HCT116 (cell line): ENCODE data around the gene ARL2BP. TPM values are rescaled to one million over a fixed set of nuclear protein-coding genes. Genes with fewer than 3 reads are reported as not detected.

Experiments
- ATAC-seq: fragments of 200-7000 bp; cut with Tn5 transposase; 2 replicates; pipeline ENCODE4 v1.9.1; 2020; ENCODE audit warnings: mild to moderate bottlenecking, moderate library complexity
- BruUV-seq: library from RNA; stranded (reverse); fragments of 400-500 nt; replicated peaks from 2 replicates; lab custom pipeline; 2021; lab: Mats Ljungman, UMichigan
- CTCF ChIA-PET: fragments of 300-600 bp; sonication (Branson Sonifier 250); formaldehyde crosslinking; loops from one replicate; lab custom pipeline; 2021; ENCODE audit warnings: antibody characterized with exemption; lab: Charles Lee
- POLR2A ChIA-PET: fragments of 300-600, 350-600 bp; sonication (Branson Sonifier 250); formaldehyde crosslinking; loops from one replicate; lab custom pipeline; 2021; ENCODE audit warnings: antibody characterized with exemption; lab: Charles Lee
- RAD21 ChIA-PET, 2 experiments: fragments of 300-600 bp; sonication (Branson Sonifier 250); formaldehyde crosslinking; loops; one replicate each; lab custom pipeline; 2023; ENCODE audit warnings: low total read pairs in 2 of 2; ENCODE audit not compliant: uncharacterized antibody in 2 of 2, unreplicated experiment in 2 of 2, low non-redundant PET in 1 of 2; lab: Charles Lee
- DNase-seq: peaks from one replicate; pipeline ENCODE4 v3.0.0-alpha.2; 2010; ENCODE audit warnings: low read depth, low spot score
- H2AFZ ChIP-seq: fragments of 200-600 bp; shearing (Covaris generic), sonication (generic); 2 replicates; pipeline ENCODE4 v1.6.1; 2017; ENCODE audit warnings: low read depth, mixed run types, mixed read lengths, antibody characterized with exemption, low read length; ENCODE audit not compliant: poor library complexity, severe bottlenecking
- H3K27ac ChIP-seq: 2 replicates; pipeline ENCODE4 v1.5.1; 2012; ENCODE audit warnings: low read depth, low read length
- H3K27me3 ChIP-seq: fragments of 200-600 bp; sonication (generic); 2 replicates; pipeline ENCODE4 v1.6.1; 2016; ENCODE audit warnings: mixed run types, low read length, mixed read lengths; ENCODE audit not compliant: insufficient read depth
- H3K36me3 ChIP-seq, 2 experiments: fragments of 200-500 bp in 1 of 2; fragments of 200-600 bp in 1 of 2; sonication (Bioruptor generic) in 1 of 2; sonication (generic) in 1 of 2; 2 replicates each; pipeline versions ENCODE4 v1.5.1 to v1.6.1; 2014 to 2016; ENCODE audit warnings: low read length in 2 of 2, inconsistent platforms in 1 of 2, mixed read lengths in 1 of 2, mixed run types in 1 of 2; ENCODE audit not compliant: insufficient read depth in 2 of 2, control insufficient read depth in 1 of 2
- H3K4me1 ChIP-seq, 2 experiments: fragments of 200-600 bp in 1 of 2; sonication (generic) in 1 of 2; 2 replicates each; pipeline versions ENCODE4 v1.5.1 to v1.6.1; 2012 to 2017; ENCODE audit warnings: low read length in 2 of 2, inconsistent platforms in 1 of 2, mild to moderate bottlenecking in 1 of 2, mixed read lengths in 1 of 2, mixed run types in 1 of 2, moderate library complexity in 1 of 2; ENCODE audit not compliant: insufficient read depth in 2 of 2, control insufficient read depth in 1 of 2
- H3K4me2 ChIP-seq: fragments of 200-600 bp; sonication (generic); 2 replicates; pipeline ENCODE4 v1.6.1; 2017; ENCODE audit warnings: mixed run types, low read length, mixed read lengths
- H3K4me3 ChIP-seq, 2 experiments: fragments of 200-600 bp in 1 of 2; sonication (generic) in 1 of 2; replicated peaks in 1 of 2; 2 replicates each; pipeline ENCODE4 v1.5.1; 2011 to 2016; ENCODE audit warnings: low read length in 2 of 2, control low read depth in 1 of 2, low read depth in 1 of 2, mild to moderate bottlenecking in 1 of 2, mixed read lengths in 1 of 2, mixed run types in 1 of 2
- H3K79me2 ChIP-seq: fragments of 200-600 bp; sonication (generic); 2 replicates; pipeline ENCODE4 v1.6.1; 2017; ENCODE audit warnings: mild to moderate bottlenecking, mixed run types, low read length, moderate library complexity, mixed read lengths; ENCODE audit not compliant: insufficient read depth
- H3K9ac ChIP-seq: fragments of 200-600 bp; sonication (generic); 2 replicates; pipeline ENCODE4 v1.6.1; 2016; ENCODE audit warnings: low read length, mixed read lengths
- H3K9me2 ChIP-seq: fragments of 200-600 bp; sonication (generic), shearing (Covaris generic); 2 replicates; pipeline ENCODE4 v1.6.1; 2017; ENCODE audit warnings: mixed run types, mild to moderate bottlenecking, moderate library complexity; ENCODE audit not compliant: insufficient read depth
- H3K9me3 ChIP-seq, 2 experiments: fragments of 200-500 bp in 1 of 2; fragments of 200-600 bp in 1 of 2; sonication (Bioruptor generic) in 1 of 2; sonication (generic) in 1 of 2; 2 replicates each; pipeline ENCODE4 v1.6.1; 2014 to 2017; ENCODE audit warnings: low read length in 2 of 2, mixed read lengths in 2 of 2, inconsistent platforms in 1 of 2, low read depth in 1 of 2, mild to moderate bottlenecking in 1 of 2, mixed run types in 1 of 2, moderate library complexity in 1 of 2; ENCODE audit not compliant: control insufficient read depth in 1 of 2, insufficient read depth in 1 of 2
- H4K20me1 ChIP-seq: fragments of 200-600 bp; sonication (generic), shearing (Covaris generic); 2 replicates; pipeline ENCODE4 v1.6.1; 2017; ENCODE audit warnings: mixed run types, mild to moderate bottlenecking, moderate library complexity; ENCODE audit not compliant: insufficient read depth
- ELF1 ChIP-seq: IDR thresholded peaks from 2 replicates; pipeline ENCODE4 v1.6.1; 2012; ENCODE audit warnings: low read depth, borderline replicate concordance
- EZH2phosphoT487 ChIP-seq: fragments of 200-600 bp; IDR thresholded peaks from 2 replicates; pipeline ENCODE4 v1.6.1; 2018; ENCODE audit warnings: antibody characterized with exemption, borderline replicate concordance
- FOSL1 ChIP-seq: IDR thresholded peaks from 2 replicates; pipeline ENCODE4 v1.6.1; 2012; ENCODE audit warnings: low read depth
- POLR2A ChIP-seq: IDR thresholded peaks from 2 replicates; pipeline ENCODE4 v1.7.0; 2011; ENCODE audit warnings: borderline replicate concordance; ENCODE audit not compliant: insufficient read depth, insufficient read length; ENCODE audit errors: extremely low read depth
- POLR2AphosphoS5 ChIP-seq: IDR thresholded peaks from 2 replicates; pipeline ENCODE4 v1.6.1; 2011; ENCODE audit warnings: mild to moderate bottlenecking, low read depth, low read length, moderate library complexity
- SP1 ChIP-seq: IDR thresholded peaks from 2 replicates; pipeline ENCODE4 v1.6.1; 2012; ENCODE audit warnings: low read depth
- TCF7L2 ChIP-seq: IDR thresholded peaks from 2 replicates; pipeline ENCODE4 v1.7.0; 2011; ENCODE audit warnings: borderline replicate concordance, inconsistent platforms; ENCODE audit not compliant: insufficient read depth, insufficient read length; ENCODE audit errors: extremely low read depth
- YY1 ChIP-seq: IDR thresholded peaks from 2 replicates; pipeline ENCODE4 v1.6.1; 2011; ENCODE audit warnings: low read length, low read depth, moderate library complexity, mild to moderate bottlenecking; ENCODE audit not compliant: insufficient replicate concordance; ENCODE audit errors: extremely low read depth
- ZNF274 ChIP-seq: fragments of 200-500 bp; sonication (Bioruptor generic); IDR thresholded peaks from 2 replicates; pipeline ENCODE4 v1.6.1; 2014; ENCODE audit warnings: mild to moderate bottlenecking, low read depth, low read length, inconsistent platforms
- intact Hi-C: fragments of 100-400 bp; cut with micrococcal nuclease; formaldehyde crosslinking; loops from 2 replicates; pipeline ENCODE4 v1.10.0; 2022
- total RNA-seq: library from RNA; stranded (reverse); gene quantifications from one replicate; pipeline ENCODE4 v1.2.1, GENCODE V29; 2021; ENCODE audit not compliant: unreplicated experiment
- TF ChIP-seq, protein P1 (sequence below): IDR thresholded peaks from 2 replicates; pipeline ENCODE4 v1.6.1; 2012
- TF ChIP-seq, protein P2 (sequence below), 3 experiments: fragments of 200-600 bp in 1 of 3; sonication (generic) in 1 of 3; IDR thresholded peaks in 2 of 3; conservative IDR thresholded peaks in 1 of 3; 2 replicates each; pipeline ENCODE4 v1.5.1; 2012 to 2017; ENCODE audit warnings: low read depth in 2 of 3, low read length in 2 of 3, antibody characterized with exemption in 1 of 3, borderline replicate concordance in 1 of 3, control low read depth in 1 of 3, mild to moderate bottlenecking in 1 of 3, mixed read lengths in 1 of 3, mixed run types in 1 of 3, moderate library complexity in 1 of 3; ENCODE audit not compliant: insufficient read depth in 1 of 3
- TF ChIP-seq, protein P3 (sequence below): IDR thresholded peaks from 2 replicates; pipeline ENCODE4 v1.6.1; 2012

Gene ARL2BP
- total RNA-seq, 1 experiment from 2014 or later = 28.8 TPM

DNA sequence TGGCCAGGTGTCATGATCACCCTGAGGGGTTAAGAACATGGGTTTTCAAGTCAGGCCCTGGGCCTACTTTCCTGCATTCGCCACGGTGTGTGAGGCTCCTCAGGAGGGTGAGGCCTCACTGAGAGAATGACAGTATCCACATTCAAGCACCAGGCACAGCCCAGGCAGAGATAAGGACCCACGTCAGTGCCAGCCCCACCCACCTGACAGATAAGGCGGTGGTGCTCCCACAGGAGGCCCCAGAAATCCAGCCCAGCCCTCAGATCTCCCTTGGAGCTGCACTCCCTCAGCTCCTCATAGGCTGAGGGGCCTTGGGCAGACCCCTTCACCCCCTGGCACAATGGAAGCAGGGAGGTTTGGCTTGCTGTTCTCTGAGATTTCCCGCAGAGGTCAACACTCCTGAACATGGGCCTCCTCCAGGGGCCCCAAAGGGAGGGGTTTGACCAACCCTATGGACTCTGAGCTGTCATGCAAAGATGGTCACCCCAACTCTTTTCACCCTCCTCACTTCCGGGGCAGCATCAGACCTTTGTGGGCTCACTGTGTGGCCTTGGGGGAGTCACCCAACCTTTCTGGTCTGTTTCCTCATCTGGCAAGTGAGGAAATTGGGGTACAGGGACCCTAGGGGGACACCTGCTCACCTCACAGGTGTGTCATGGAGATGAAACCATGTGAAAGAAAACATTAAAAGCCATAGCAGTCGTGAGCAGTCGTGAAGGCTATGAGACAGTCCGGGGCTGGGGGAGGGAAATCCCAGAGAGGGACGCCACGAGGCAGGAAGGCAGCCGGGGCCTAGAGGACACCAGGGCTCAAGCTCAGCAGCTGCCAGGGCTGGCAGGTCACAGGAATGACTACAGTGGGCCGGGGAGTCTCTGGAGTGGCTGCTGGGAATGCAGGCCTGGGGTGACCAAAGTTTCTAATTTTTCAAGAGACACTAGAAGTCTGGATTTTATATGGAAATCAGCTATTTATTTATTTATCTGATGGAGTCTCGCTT is 24.0 kb downstream of the ARL2BP start:
- H3K9me3 ChIP-seq = no peaks in the 10 kb centered on the region
- peak; percentile 21; the same call in 1 of the 2 replicates for ATAC-seq
- H3K27ac ChIP-seq = no peak overlapping the region
- no peaks in the 10 kb centered on the region for H3K36me3 ChIP-seq
- no peak overlapping the region for H3K4me3 ChIP-seq
- no TSS peak for BruUV-seq
- ChIA-PET RAD21 (no interaction called here), CTCF (no interaction called here), POLR2A (no interaction called here)
- no peak overlapping the region for H2AFZ ChIP-seq
- H3K4me1 ChIP-seq = no peaks in the 10 kb centered on the region; a peak in 2 of 4 replicates
- H3K27me3 ChIP-seq = no peaks in the 10 kb centered on the region
- H3K4me2 ChIP-seq = no peak overlapping the region
- H3K9ac ChIP-seq = no peak overlapping the region
- DNase-seq = no peak
- H4K20me1 ChIP-seq = no peaks in the 10 kb centered on the region
- no peaks in the 10 kb centered on the region for H3K79me2 ChIP-seq
- intact Hi-C loops = no loop called here
- TF ChIP-seq POLR2A = no peak
- TF ChIP-seq, all 23 proteins: peak for 0
- no peaks in the 10 kb centered on the region for H3K9me2 ChIP-seq

DNA sequence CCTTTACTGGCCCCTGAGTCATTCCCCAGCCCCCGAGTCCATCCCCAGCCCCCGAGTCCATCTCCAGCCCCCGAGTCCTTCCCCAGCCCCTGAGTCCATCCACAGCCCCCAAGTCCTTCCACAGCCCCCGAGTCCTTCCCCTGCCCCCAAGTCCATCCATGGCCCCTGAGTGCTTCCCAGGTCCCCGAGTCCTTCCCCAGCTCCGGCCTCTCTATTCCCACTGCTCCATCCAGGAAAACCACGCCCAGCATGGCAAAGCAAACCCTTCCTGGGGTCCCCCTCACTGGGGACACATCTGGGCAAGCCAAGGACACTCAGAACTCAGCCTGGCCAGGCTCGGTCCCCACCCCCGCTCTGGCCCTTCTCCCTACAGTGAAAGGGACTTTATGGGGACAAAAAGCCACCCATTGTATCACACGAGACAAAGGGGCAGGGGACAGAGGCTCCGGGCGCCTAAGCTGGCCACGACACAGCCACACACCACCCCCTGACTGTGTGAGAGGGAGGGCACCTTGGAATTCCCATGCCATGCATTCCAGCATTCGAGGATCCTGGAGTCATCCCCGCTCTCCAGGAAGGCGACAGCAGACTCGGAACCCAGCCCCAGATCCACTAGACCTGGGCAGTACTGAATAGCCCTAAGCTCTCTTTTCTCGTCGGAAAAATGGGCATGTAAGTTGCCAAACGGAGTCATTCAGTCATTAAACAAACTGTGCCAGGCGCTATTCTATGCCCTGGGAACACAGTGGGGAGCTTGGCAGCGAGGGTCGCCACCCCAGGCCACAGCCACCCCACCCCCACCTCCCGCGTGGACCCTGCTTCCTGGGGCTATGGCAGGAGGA is 25.4 kb downstream of the ARL2BP start:
- DNase-seq (no peak), ATAC-seq (no peak)
- H3K79me2 ChIP-seq = no peaks in the 10 kb centered on the region
- no TSS peak for BruUV-seq
- TF ChIP-seq, protein P1, sequence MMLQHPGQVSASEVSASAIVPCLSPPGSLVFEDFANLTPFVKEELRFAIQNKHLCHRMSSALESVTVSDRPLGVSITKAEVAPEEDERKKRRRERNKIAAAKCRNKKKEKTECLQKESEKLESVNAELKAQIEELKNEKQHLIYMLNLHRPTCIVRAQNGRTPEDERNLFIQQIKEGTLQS = no peak
- no peak for TF ChIP-seq FOSL1
- no peak for TF ChIP-seq ZNF274
- TF ChIP-seq TCF7L2 = no peak
- no peak for TF ChIP-seq SP1
- TF ChIP-seq POLR2AphosphoS5 = no peak
- TF ChIP-seq ELF1 = no peak
- no peak for TF ChIP-seq EZH2phosphoT487
- TF ChIP-seq, protein P2, sequence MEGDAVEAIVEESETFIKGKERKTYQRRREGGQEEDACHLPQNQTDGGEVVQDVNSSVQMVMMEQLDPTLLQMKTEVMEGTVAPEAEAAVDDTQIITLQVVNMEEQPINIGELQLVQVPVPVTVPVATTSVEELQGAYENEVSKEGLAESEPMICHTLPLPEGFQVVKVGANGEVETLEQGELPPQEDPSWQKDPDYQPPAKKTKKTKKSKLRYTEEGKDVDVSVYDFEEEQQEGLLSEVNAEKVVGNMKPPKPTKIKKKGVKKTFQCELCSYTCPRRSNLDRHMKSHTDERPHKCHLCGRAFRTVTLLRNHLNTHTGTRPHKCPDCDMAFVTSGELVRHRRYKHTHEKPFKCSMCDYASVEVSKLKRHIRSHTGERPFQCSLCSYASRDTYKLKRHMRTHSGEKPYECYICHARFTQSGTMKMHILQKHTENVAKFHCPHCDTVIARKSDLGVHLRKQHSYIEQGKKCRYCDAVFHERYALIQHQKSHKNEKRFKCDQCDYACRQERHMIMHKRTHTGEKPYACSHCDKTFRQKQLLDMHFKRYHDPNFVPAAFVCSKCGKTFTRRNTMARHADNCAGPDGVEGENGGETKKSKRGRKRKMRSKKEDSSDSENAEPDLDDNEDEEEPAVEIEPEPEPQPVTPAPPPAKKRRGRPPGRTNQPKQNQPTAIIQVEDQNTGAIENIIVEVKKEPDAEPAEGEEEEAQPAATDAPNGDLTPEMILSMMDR (IDR thresholded peaks at IDR 0.05 in 2 of 3, conservative IDR thresholded peaks at IDR 0.05 in 1 of 3; ENCODE audit: borderline replicate concordance in 1 of 3, insufficient read depth in 1 of 3, low read depth in 2 of 3, low read length in 2 of 3) = no peak
- TF ChIP-seq, protein P3, sequence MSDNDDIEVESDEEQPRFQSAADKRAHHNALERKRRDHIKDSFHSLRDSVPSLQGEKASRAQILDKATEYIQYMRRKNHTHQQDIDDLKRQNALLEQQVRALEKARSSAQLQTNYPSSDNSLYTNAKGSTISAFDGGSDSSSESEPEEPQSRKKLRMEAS = no peak
- no peak for TF ChIP-seq YY1
- H3K9ac ChIP-seq = no peak overlapping the region
- H3K4me1 ChIP-seq = no peaks in the 10 kb centered on the region; a peak in 2 of 4 replicates
- H3K36me3 ChIP-seq = no peaks in the 10 kb centered on the region
- H3K9me2 ChIP-seq = no peaks in the 10 kb centered on the region
- no peaks in the 10 kb centered on the region for H3K27me3 ChIP-seq
- POLR2A ChIA-PET = no interaction called here
- intact Hi-C loops = no loop called here
- H3K27ac ChIP-seq = no peak overlapping the region
- H2AFZ ChIP-seq = no peak overlapping the region
- no peak overlapping the region for H3K4me3 ChIP-seq
- no peaks in the 10 kb centered on the region for H4K20me1 ChIP-seq
- H3K9me3 ChIP-seq = no peaks in the 10 kb centered on the region
- RAD21 ChIA-PET = no interaction called here
- H3K4me2 ChIP-seq = no peak overlapping the region
- CTCF ChIA-PET = no interaction called here
